ENCODE results near the gene PPIB.

The PPIB gene

GRCh38 chr15:64157599-64158125 is 5.2 kb downstream of the PPIB start:
- no peak for DNase-seq (ENCODE audit: low read depth, low spot score)
- H3K27me3 ChIP-seq (ENCODE audit: control insufficient read depth, insufficient read depth, low read length): peaks cover 2% of the 10 kb centered on the region; the same call in 1 of the 2 replicates
- H3K36me3 ChIP-seq (ENCODE audit: control insufficient read depth, insufficient read depth, low read length): peaks cover 54% of the 10 kb centered on the region
- no peak overlapping the region for H3K4me3 ChIP-seq (ENCODE audit: low read length)
- H3K9me3 ChIP-seq (ENCODE audit: control insufficient read depth, insufficient read depth, low read length): no peaks in the 10 kb centered on the region
- no peak overlapping the region for H3K27ac ChIP-seq (ENCODE audit: low read length)
- no CpG with 5 or more reads among the region's 1 CpG for WGBS (ENCODE audit: insufficient coverage, insufficient read length)
- H3K4me1 ChIP-seq (ENCODE audit: control insufficient read depth, insufficient read depth, low read length): peaks cover 2% of the 10 kb centered on the region

DNA sequence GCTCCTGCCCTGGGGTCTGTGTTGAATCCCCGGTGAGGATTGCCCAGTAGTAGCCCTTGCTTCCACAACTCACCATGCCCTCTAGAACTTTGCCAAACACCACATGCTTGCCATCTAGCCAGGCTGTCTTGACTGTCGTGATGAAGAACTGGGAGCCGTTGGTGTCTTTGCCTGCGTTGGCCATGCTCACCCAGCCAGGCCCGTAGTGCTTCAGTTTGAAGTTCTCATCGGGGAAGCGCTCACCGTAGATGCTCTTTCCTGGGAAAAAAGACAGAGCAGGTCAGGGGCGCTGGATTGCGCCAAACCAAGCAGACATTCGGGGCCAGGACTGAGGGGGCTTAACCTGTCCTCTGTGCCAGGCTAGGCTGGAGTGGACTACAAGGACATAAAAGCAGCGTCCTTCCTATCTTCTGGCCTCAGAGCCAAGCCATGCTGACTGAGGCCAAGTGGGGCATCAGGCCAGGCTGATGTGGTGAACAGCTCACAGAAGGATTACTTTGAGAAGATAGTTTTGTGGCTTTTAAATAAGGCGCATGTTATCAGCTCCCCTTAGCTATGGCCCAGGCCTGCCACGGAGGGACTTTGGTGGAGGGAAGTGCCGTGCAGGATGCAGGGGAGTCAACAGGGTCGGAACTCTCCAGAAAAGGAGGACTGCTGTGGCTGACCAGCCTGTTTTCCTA is 6.0 kb downstream of the PPIB start:
- H3K27me3 ChIP-seq (ENCODE audit: control insufficient read depth, insufficient read depth, low read length): peaks cover 6% of the 10 kb centered on the region
- H3K36me3 ChIP-seq (ENCODE audit: control insufficient read depth, insufficient read depth, low read length): peaks cover 53% of the 10 kb centered on the region
- no peak overlapping the region for H3K4me3 ChIP-seq (ENCODE audit: low read length)
- DNase-seq (ENCODE audit: low read depth, low spot score): no peak
- peaks cover 2% of the 10 kb centered on the region for H3K4me1 ChIP-seq (ENCODE audit: control insufficient read depth, insufficient read depth, low read length)
- no CpG with 5 or more reads among the region's 16 CpGs for WGBS (ENCODE audit: insufficient coverage, insufficient read length)
- no peaks in the 10 kb centered on the region for H3K9me3 ChIP-seq (ENCODE audit: control insufficient read depth, insufficient read depth, low read length)
- H3K27ac ChIP-seq (ENCODE audit: low read length): no peak overlapping the region

DNA sequence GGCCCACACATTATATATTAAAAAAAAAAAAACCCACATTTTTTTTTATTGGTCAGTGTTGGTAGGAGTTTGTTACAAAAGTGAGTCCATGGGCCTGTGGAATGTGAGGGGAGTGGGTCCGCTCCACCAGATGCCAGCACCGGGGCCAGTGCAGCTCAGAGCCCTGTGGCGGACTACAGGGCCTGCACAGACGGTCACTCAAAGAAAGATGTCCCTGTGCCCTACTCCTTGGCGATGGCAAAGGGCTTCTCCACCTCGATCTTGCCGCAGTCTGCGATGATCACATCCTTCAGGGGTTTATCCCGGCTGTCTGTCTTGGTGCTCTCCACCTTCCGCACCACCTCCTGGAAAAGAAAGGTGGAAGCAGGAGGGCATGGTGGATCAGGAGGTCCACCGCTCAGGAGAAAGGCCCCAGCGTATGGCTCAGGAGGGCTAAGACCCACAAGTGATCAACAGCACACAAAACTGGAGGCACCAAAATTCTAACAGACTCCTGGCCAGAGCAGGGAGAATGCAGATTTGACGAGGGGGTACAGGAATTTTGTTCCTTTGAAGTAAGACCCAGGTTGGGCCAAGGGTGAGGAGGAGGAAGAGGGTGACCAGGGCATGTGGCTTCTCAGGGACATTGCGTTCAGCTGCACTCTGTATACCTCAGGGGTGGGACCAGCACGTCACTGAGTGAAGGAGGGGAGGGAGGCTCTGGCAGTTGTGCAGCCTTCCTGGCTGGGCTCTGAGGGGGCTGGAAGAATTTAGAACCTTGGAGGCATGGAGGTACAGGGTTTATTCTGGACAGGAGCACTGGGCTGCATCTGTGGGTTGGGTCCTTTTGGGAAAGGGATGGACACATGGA is 6.8 kb downstream of the PPIB start:
- Histone ChIP-seq H3K4me3 (ENCODE audit: low read length) (no peak overlapping the region), H3K4me1 (ENCODE audit: control insufficient read depth, insufficient read depth, low read length) (peaks cover 2% of the 10 kb centered on the region), H3K9me3 (ENCODE audit: control insufficient read depth, insufficient read depth, low read length) (no peaks in the 10 kb centered on the region), H3K27ac (ENCODE audit: low read length) (no peak overlapping the region), H3K36me3 (ENCODE audit: control insufficient read depth, insufficient read depth, low read length) (peaks cover 52% of the 10 kb centered on the region), H3K27me3 (ENCODE audit: control insufficient read depth, insufficient read depth, low read length) (peaks cover 6% of the 10 kb centered on the region)
- DNase-seq (ENCODE audit: low read depth, low spot score): no peak
- WGBS (ENCODE audit: insufficient coverage, insufficient read length): no CpG with 5 or more reads among the region's 15 CpGs

DNA sequence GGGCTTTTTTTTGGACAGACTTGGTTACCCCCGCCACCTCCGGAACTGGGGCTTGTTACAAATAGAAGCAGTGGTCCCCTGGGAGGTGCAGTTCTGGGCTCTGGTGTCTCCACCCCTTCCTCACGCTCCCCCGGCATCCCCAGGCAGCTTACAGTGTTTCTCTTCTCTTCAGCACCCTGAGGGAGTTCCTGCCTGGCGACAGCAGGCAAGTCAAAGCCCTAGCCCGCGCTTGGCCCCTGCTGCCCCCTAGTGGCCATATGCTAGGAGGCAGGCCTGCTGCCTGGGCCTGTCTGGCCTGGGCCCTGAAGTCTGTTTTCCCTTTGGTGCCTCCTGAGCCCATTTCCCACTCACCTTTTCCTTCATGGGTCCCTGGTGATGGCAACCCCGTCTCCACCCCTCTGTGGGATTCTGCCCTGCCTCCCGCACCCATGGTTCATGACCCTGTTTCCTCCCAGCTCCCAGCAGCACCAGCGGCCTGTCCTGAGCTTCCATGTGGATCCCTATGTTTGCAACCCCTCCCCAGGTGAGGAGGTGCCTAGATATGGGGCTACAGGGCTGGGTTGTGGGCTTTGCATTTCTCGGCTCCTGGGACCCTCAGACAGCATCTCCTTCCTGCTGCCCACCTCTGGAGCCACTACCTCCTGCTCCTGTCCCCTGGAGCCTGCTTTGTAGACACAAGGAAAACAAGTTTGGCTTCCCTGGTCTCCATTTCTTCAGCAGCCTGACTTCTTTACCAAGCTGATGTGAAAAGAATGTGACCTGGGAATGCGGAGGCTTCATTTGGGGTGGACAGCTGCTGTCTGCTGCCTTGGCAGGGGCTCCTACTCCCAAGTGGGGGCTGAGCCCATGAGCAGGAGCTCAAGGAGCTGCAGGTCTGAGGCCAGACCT is 9.1 kb downstream of the PPIB start:
- Histone ChIP-seq H3K27ac (ENCODE audit: low read length) (no peak overlapping the region), H3K9me3 (ENCODE audit: control insufficient read depth, insufficient read depth, low read length) (no peaks in the 10 kb centered on the region), H3K36me3 (ENCODE audit: control insufficient read depth, insufficient read depth, low read length) (peaks cover 38% of the 10 kb centered on the region), H3K27me3 (ENCODE audit: control insufficient read depth, insufficient read depth, low read length) (peaks cover 6% of the 10 kb centered on the region), H3K4me1 (ENCODE audit: control insufficient read depth, insufficient read depth, low read length) (peaks cover 4% of the 10 kb centered on the region), H3K4me3 (ENCODE audit: low read length) (no peak overlapping the region)
- peak; percentile 76 for DNase-seq (ENCODE audit: low read depth, low spot score)
- WGBS (ENCODE audit: insufficient coverage, insufficient read length): no CpG with 5 or more reads among the region's 12 CpGs

- H3K27me3 ChIP-seq (ENCODE audit: control insufficient read depth, insufficient read depth, low read length): peaks cover 6% of the 10 kb centered on the region
- H3K27ac ChIP-seq (ENCODE audit: low read length): no peak overlapping the region
- WGBS (ENCODE audit: insufficient coverage, insufficient read length): no CpG with 5 or more reads among the region's 27 CpGs
- H3K36me3 ChIP-seq (ENCODE audit: control insufficient read depth, insufficient read depth, low read length): peaks cover 28% of the 10 kb centered on the region
- no peak for DNase-seq (ENCODE audit: low read depth, low spot score)
- peak overlapping the region; percentile 67; the same call in 1 of the 2 replicates for H3K4me3 ChIP-seq (ENCODE audit: low read length)
- peaks cover 4% of the 10 kb centered on the region for H3K4me1 ChIP-seq (ENCODE audit: control insufficient read depth, insufficient read depth, low read length)
- no peaks in the 10 kb centered on the region for H3K9me3 ChIP-seq (ENCODE audit: control insufficient read depth, insufficient read depth, low read length)
These were observed 10.1 kb downstream of the PPIB start for GRCh38 chr15:64152507-64153387.

DNA sequence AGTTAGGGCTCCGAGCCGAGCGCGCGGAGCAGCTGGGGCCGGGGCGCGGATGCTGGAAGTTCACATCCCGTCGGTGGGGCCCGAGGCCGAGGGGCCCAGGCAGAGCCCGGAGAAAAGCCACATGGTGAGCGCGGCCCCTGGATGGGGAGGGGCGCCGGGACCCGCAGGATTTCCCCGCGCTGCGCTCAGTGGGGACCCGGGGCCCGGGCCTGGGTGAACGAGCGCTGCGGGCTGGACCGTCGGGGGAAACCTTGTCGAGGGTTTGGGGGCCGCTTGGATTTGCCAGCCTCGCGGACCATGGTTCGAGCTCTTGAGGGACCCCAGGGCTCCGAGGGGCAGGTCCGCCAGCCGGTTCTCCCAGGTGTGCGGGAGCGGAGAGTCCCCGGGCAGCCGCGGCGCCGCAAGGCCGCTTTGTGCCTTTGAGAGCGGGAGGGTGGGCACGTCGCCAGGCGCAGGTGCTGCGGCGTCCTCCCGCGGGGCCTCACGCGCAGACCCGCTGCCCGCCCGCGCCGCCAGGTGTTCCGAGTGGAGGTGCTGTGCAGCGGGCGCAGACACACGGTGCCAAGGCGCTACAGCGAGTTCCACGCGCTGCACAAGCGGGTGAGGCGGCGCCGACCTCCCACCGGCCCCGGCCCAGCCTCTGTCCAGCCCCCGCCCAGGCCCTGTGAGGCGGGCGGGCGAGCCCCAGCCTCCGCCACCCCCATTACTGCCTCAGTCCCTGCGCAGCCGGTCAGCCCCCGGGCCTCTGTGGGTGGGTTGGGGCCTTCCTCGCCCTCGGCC is 10.9 kb downstream of the PPIB start, which contains the start of gene SNX22:
TSS of gene SNX22 (plus strand) at position 5 of the 780 bp plus-strand sequence. CDS start at position 50, 45 bp downstream.
- no peaks in the 10 kb centered on the region for H3K9me3 ChIP-seq (ENCODE audit: control insufficient read depth, insufficient read depth, low read length)
- H3K36me3 ChIP-seq (ENCODE audit: control insufficient read depth, insufficient read depth, low read length): peaks cover 20% of the 10 kb centered on the region
- peaks cover 6% of the 10 kb centered on the region for H3K27me3 ChIP-seq (ENCODE audit: control insufficient read depth, insufficient read depth, low read length)
- peak within 1 kb of the TSS; percentile 67; the same call in 1 of the 2 replicates for H3K4me3 ChIP-seq (ENCODE audit: low read length)
- no peak within 1 kb of the TSS for H3K27ac ChIP-seq (ENCODE audit: low read length)
- no peak for DNase-seq (ENCODE audit: low read depth, low spot score)
- peaks cover 4% of the 10 kb centered on the region for H3K4me1 ChIP-seq (ENCODE audit: control insufficient read depth, insufficient read depth, low read length)
- no CpG with 5 or more reads among the region's 83 CpGs for WGBS (ENCODE audit: insufficient coverage, insufficient read length)

DNA sequence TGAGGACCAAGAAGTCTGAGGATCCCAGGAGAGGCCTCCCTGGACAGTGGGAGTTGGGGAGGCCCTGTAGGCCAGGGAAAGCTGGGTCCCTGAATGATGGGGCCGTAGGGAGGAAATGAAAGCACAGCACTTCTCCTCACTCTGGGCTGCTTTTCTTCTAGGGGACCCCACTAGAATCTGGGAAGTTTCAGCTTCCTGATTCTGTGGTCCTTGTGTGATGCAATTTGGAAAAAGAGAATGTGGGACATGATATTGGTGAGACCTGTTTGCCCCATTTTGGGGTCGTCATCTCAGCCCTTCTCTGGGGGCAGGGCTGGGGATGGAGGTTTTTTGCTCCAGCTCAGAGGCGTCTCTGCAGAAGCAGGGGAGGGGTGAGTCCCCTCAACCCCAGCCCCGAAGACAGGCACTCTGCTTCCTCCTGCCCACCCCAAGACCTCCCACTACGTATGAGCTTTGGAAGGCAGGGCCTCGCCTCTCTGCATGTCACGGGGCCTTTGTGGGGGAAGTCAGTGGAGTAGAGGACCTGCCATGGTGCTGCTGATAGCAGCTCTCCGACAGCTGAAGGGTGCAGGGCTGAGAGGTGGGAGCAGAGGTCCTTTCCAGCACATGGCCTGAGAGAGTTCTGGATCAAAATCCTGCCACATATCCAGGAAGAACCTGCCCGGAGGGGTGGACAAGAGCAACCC is 12.8 kb downstream of the PPIB start:
- no CpG with 5 or more reads among the region's 9 CpGs for whole genome bisulfite sequencing (ENCODE audit: insufficient coverage, insufficient read length)
- Histone ChIP-seq H3K9me3 (ENCODE audit: control insufficient read depth, insufficient read depth, low read length) (no peaks in the 10 kb centered on the region), H3K4me1 (ENCODE audit: control insufficient read depth, insufficient read depth, low read length) (peaks cover 4% of the 10 kb centered on the region), H3K36me3 (ENCODE audit: control insufficient read depth, insufficient read depth, low read length) (peaks cover 5% of the 10 kb centered on the region; the same call in 1 of the 2 replicates), H3K27me3 (ENCODE audit: control insufficient read depth, insufficient read depth, low read length) (peaks cover 6% of the 10 kb centered on the region), H3K27ac (ENCODE audit: low read length) (no peak overlapping the region), H3K4me3 (ENCODE audit: low read length) (no peak overlapping the region)
- no peak for DNase-seq (ENCODE audit: low read depth, low spot score)

DNA sequence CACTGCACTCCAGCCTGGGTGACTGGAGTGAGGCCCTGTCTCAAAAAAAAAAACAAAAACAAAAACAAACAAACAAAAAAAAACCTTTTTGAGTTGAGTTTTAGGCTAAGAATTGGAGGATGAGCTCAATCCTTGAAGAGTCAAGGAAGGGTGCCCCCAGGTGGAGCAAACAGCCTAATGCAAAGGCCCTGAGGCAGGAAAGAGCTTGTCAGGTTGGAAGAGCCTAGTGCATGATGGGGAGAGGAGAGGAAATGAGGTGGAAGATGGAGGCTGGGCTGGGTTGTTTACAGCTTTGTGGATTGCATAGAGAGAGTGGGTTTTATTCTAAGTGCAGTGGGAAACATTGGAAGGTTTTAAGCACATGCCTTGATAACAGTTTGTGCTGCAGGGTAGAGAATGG is 13.4 kb downstream of the PPIB start:
- Histone ChIP-seq H3K27ac (ENCODE audit: low read length) (no peak overlapping the region), H3K9me3 (ENCODE audit: control insufficient read depth, insufficient read depth, low read length) (no peaks in the 10 kb centered on the region), H3K36me3 (ENCODE audit: control insufficient read depth, insufficient read depth, low read length) (peaks cover 4% of the 10 kb centered on the region; the same call in 1 of the 2 replicates), H3K4me1 (ENCODE audit: control insufficient read depth, insufficient read depth, low read length) (peaks cover 4% of the 10 kb centered on the region), H3K27me3 (ENCODE audit: control insufficient read depth, insufficient read depth, low read length) (peaks cover 6% of the 10 kb centered on the region), H3K4me3 (ENCODE audit: low read length) (no peak overlapping the region)
- DNase-seq (ENCODE audit: low read depth, low spot score): no peak

Measured in iPS DF 6.9 (cell line).